Measurements from ENCODE around the gene ATRAID. TPM values are rescaled to one million over a fixed set of nuclear protein-coding genes. Genes with fewer than 3 reads are reported as not detected.

Gene ATRAID, protein sequence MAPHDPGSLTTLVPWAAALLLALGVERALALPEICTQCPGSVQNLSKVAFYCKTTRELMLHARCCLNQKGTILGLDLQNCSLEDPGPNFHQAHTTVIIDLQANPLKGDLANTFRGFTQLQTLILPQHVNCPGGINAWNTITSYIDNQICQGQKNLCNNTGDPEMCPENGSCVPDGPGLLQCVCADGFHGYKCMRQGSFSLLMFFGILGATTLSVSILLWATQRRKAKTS
- total RNA-seq (2021; fragmentation: NEBNext Ultra II Directional; extraction: Animal tissue kit (Norgen Biotek cat#: 25700)) (103 and 109 TPM in 2 replicates), polyA plus RNA-seq (2011; rRNA removed) (242 and 280 TPM in 2 replicates), polyA minus RNA-seq (2011; rRNA and poly(A)+ RNA removed) (88.7 and 110 TPM in 2 replicates)
- polyA plus RNA-seq (2011; cell fraction: cytosol; rRNA removed), result 239 TPM
- 171 TPM for polyA plus RNA-seq (2011; cell fraction: nucleus; rRNA removed)
- 122 to 150 TPM (median 141 TPM) in 4 replicates for polyA plus RNA-seq (2012, experiment 1 of 2)
- polyA plus RNA-seq (2012, experiment 2 of 2), result 226 TPM
- polyA plus RNA-seq (2013, experiment 1 of 2), result 210 TPM
- 231 TPM for polyA plus RNA-seq (2013, experiment 2 of 2)
- polyA minus RNA-seq (2011; cell fraction: cytosol; rRNA and poly(A)+ RNA removed), result 60.9 TPM
- 80.4 TPM for polyA minus RNA-seq (2011; cell fraction: nucleus; rRNA and poly(A)+ RNA removed)
- long read RNA-seq, experiment 1, transcript ATRAID-202 (7 exons, 1,059 nt), result minor isoform, 27 of 123 reads
- long read RNA-seq, experiment 1, transcript ATRAID-201 (7 exons, 1,240 nt), result major isoform, 73 of 123 reads
- long read RNA-seq, experiment 1, partial matches to known transcripts, result 11 of 123 reads
- long read RNA-seq, experiment 1, other reads (novel, unspliced or antisense), result 8 of 123 reads
- long read RNA-seq, experiment 2, transcript ATRAID-202 (7 exons, 1,059 nt), result minor isoform, 24 of 74 reads
- long read RNA-seq, experiment 2, transcript ATRAID-201 (7 exons, 1,240 nt), result major isoform, 46 of 74 reads
- long read RNA-seq, experiment 2, partial matches to known transcripts, result 0 of 74 reads
- long read RNA-seq, experiment 2, other reads (novel, unspliced or antisense), result 4 of 74 reads

- peak within 1 kb of the TSS; percentile 95 for H3K56ac ChIP-seq (replicated peaks; ENCODE audit: insufficient read length, low read depth, low read length)
- H3K9ac ChIP-seq (replicated peaks in 1 of 4; ENCODE audit: extremely low read depth in 1 of 4, low read depth in 3 of 4, low read length in 3 of 4), result peak within 1 kb of the TSS; percentile 93 to 98 (median 97)
- H3K4me2 ChIP-seq (ENCODE audit: insufficient read depth in 1 of 2, low read depth in 2 of 2, low read length in 2 of 2), result peak within 1 kb of the TSS; percentile 89 to 90
- no peaks in the 10 kb centered on the region for H3K79me1 ChIP-seq (ENCODE audit: low read depth, low read length)
- peak within 1 kb of the TSS; percentile 58; the same call in 1 of the 2 replicates for H2AK5ac ChIP-seq (ENCODE audit: low read depth, low read length)
- peaks cover 0 to 10% of the 10 kb centered on the region in 2 experiments for H4K20me1 ChIP-seq (replicated peaks in 1 of 2; ENCODE audit: control insufficient read depth in 1 of 2, insufficient read depth in 2 of 2, low read length in 2 of 2)
- H2BK20ac ChIP-seq (ENCODE audit: low read length), result no peak within 1 kb of the TSS
- H3K9me3 ChIP-seq (ENCODE audit: insufficient read depth in 2 of 2, low read depth in 1 of 2, low read length in 1 of 2), result no peaks in the 10 kb centered on the region
- peak within 1 kb of the TSS; percentile 99 for H3K27ac ChIP-seq (ENCODE audit: low read depth, low read length)
- H3K4me1 ChIP-seq (replicated peaks in 1 of 4; ENCODE audit: control insufficient read depth in 3 of 4, insufficient read depth in 4 of 4, low read length in 3 of 4), result peaks cover 0 to 6% (median 2%) of the 10 kb centered on the region in 4 experiments; a peak in 5 of 7 replicates
- peaks cover 16% of the 10 kb centered on the region for H3K23me2 ChIP-seq (ENCODE audit: low read depth, low read length)
- peak within 1 kb of the TSS; percentile 89 for H2BK5ac ChIP-seq (ENCODE audit: low read depth, low read length)
- peak within 1 kb of the TSS; percentile 85; the same call in 1 of the 2 replicates for H2BK12ac ChIP-seq (ENCODE audit: low read depth, low read length)
- peak within 1 kb of the TSS; percentile 99 for H4K5ac ChIP-seq (ENCODE audit: insufficient read length, low read depth, low read length)
- ChIA-PET POLR2A (ENCODE audit: partially characterized antibody) (interaction anchor here (0.6 to 6.8 kb wide), 25 partner anchors 9 to 226 kb away, joined by 3 to 42 read pairs (median 4); partner anchors contain the start of genes KHK, PREB, SLC30A3 and TRIM54), CTCF (ENCODE audit: partially characterized antibody) (interaction anchor here (1.2 to 1.5 kb wide), 2 partner anchors 78 to 125 kb away, joined by 3 read pairs; partner anchors contain the start of gene KHK)
- peaks cover 16 to 52% (median 26%) of the 10 kb centered on the region in 4 experiments; a peak in 7 of 8 replicates for H3K36me3 ChIP-seq (ENCODE audit: control insufficient read depth in 2 of 4, insufficient read depth in 4 of 4, low read length in 3 of 4)
- no peak within 1 kb of the TSS; the same call in 1 of the 2 replicates for H2BK15ac ChIP-seq (ENCODE audit: low read length)
- FAIRE-seq (no peak), DNase-seq (ENCODE audit: low read depth in 1 of 2, low spot score in 2 of 2) (peak; percentile 59 to 93)
- H3K27me3 ChIP-seq (replicated peaks in 1 of 4; ENCODE audit: control insufficient read depth in 3 of 4, extremely low read depth in 1 of 4, insufficient read depth in 3 of 4, low read length in 3 of 4), result no peaks in the 10 kb centered on the region
- peak within 1 kb of the TSS; percentile 95 for H3K14ac ChIP-seq (ENCODE audit: insufficient read length)
- peak within 1 kb of the TSS; percentile 23; the same call in 1 of the 2 replicates for H2AFZ ChIP-seq (ENCODE audit: low read length)
- H4K91ac ChIP-seq (replicated peaks; ENCODE audit: insufficient read length, low read length), result peak within 1 kb of the TSS; percentile 96
- H3K18ac ChIP-seq (ENCODE audit: extremely low read depth, low read length), result peak within 1 kb of the TSS; percentile 98
- WGBS, 2 experiments (ENCODE audit: extremely low coverage in 1 of 2, insufficient coverage in 1 of 2, insufficient read length in 1 of 2, insufficient replicate concordance in 2 of 2, low coverage in 1 of 2, low lambda C conversion rate in 2 of 2, missing lambda C conversion rate in 1 of 2), result 2% methylated on average over 42 of the region's 73 CpGs; no CpG with 5 or more reads in 1 of the 2 experiments
- peak within 1 kb of the TSS; percentile 97 for H3K4ac ChIP-seq (replicated peaks; ENCODE audit: insufficient read length, low read depth, low read length)
- peaks cover 0 to 18% of the 10 kb centered on the region in 2 experiments; a peak in 3 of 4 replicates for H3K79me2 ChIP-seq (ENCODE audit: control insufficient read depth in 1 of 2, insufficient read depth in 2 of 2, low read length in 2 of 2)
- no peak within 1 kb of the TSS for H3K23ac ChIP-seq (ENCODE audit: insufficient read length)
- peak within 1 kb of the TSS; percentile 100 for H4K8ac ChIP-seq (ENCODE audit: extremely low read depth, insufficient read depth, low read length)
- H2BK120ac ChIP-seq (replicated peaks; ENCODE audit: low read depth, low read length), result no peak within 1 kb of the TSS
- H3K4me3 ChIP-seq (ENCODE audit: extremely low read depth in 1 of 4, insufficient read depth in 2 of 4, low read depth in 3 of 4, low read length in 4 of 4), result peak within 1 kb of the TSS; percentile 77 to 97 (median 90)
- no peak for TF ChIP-seq KDM1A (IDR thresholded peaks at IDR 0.05; ENCODE audit: borderline replicate concordance, low read length)
- TF ChIP-seq SP4 (IDR thresholded peaks at IDR 0.05; ENCODE audit: low read length), result no peak; the same call in 1 of the 2 replicates
- no peak for TF ChIP-seq SP2 (IDR thresholded peaks at IDR 0.05; ENCODE audit: low read length)
- no peak for TF ChIP-seq E2F6 (IDR thresholded peaks at IDR 0.05)
- TF ChIP-seq CTBP2 (IDR thresholded peaks at IDR 0.05; ENCODE audit: borderline replicate concordance, insufficient read depth, insufficient read length, low read length), result no peak
These were observed at the start of gene ATRAID, which contains the start of gene SLC5A6 for GRCh38 chr2:27211943-27212625. Gene ATRAID, plus strand, starts transcription at chr2:27212041. Its CDS starts 328 bp downstream, at chr2:27212369. Gene SLC5A6, minus strand, starts transcription at chr2:27212268. Its CDS starts 4,618 bp downstream, at chr2:27207650.

Data from H1 (cell line).